Occipital lobe (tissue), 2 donors: Measurements from ENCODE around the gene FADD. TPM values are rescaled to one million over a fixed set of nuclear protein-coding genes. Genes with fewer than 3 reads are reported as not detected.

Source experiments
- DNase-seq: peaks from one replicate; lab custom pipeline; 2025; lab: John Stamatoyannopoulos, UW
- total RNA-seq: library from RNA; depleted of rRNA; stranded (reverse); fragments of >200 nt; gene quantifications from one replicate; pipeline ENCODE4 v1.2.3, GENCODE V29; 2014

Gene FADD
- total RNA-seq, 1 donor from 2014 or later: 16.1 TPM

- DNase-seq: no peak
These were observed 28.0 kb downstream of the FADD start for GRCh38 chr11:70230840-70231710.

- DNase-seq: no peak
These were observed 29.9 kb downstream of the FADD start for GRCh38 chr11:70233034-70233433.

GRCh38 chr11:70233511-70233934 is 30.4 kb downstream of the FADD start:
- no peak for DNase-seq

GRCh38 chr11:70233962-70234361 is 30.9 kb downstream of the FADD start:
- DNase-seq: no peak

- DNase-seq: no peak
These were observed 37.2 kb downstream of the FADD start for GRCh38 chr11:70240337-70240736.

GRCh38 chr11:70241709-70242108 is 38.6 kb downstream of the FADD start:
- no peak for DNase-seq

GRCh38 chr11:70242885-70243284 is 39.8 kb downstream of the FADD start:
- no peak for DNase-seq

GRCh38 chr11:70243912-70244652 is 41.0 kb downstream of the FADD start:
- no peak for DNase-seq

- no peak for DNase-seq
These were observed 41.6 kb downstream of the FADD start for GRCh38 chr11:70244698-70245097.

- DNase-seq: no peak
These were observed 43.1 kb downstream of the FADD start for GRCh38 chr11:70246196-70246595.

GRCh38 chr11:70247042-70247709 is 44.1 kb downstream of the FADD start:
- DNase-seq: no peak

GRCh38 chr11:70247710-70248072 is 44.6 kb downstream of the FADD start:
- no peak for DNase-seq

GRCh38 chr11:70250876-70251658 is 48.0 kb downstream of the FADD start:
- no peak for DNase-seq

GRCh38 chr11:70251659-70252321 is 48.7 kb downstream of the FADD start:
- peak; percentile 38 for DNase-seq

- no peak for DNase-seq
These were observed 49.7 kb downstream of the FADD start for GRCh38 chr11:70252844-70253243.

- no peak for DNase-seq
These were observed 52.5 kb downstream of the FADD start for GRCh38 chr11:70255477-70256116.
